HepG2 (cell line): ENCODE data around the gene NT5C1A. TPM values are rescaled to one million over a fixed set of nuclear protein-coding genes. Genes with fewer than 3 reads are reported as not detected.

Experiments used
- ARID5B ChIP-seq: IDR thresholded peaks from 2 replicates; pipeline ENCODE4 v1.4.0; 2020; ENCODE audit warnings: mild to moderate bottlenecking, missing genetic modification reagents
- FOXP4 ChIP-seq: sonication (generic); formaldehyde crosslinking; IDR thresholded peaks from 2 replicates; pipeline ENCODE4 v1.4.0; 2020; ENCODE audit warnings: missing genetic modification reagents
- HOXA7 ChIP-seq: sonication (generic); formaldehyde crosslinking; IDR thresholded peaks from 2 replicates; pipeline ENCODE4 v1.8.1; 2022; ENCODE audit warnings: mild to moderate bottlenecking, missing genetic modification reagents, moderate library complexity
- KDM5A ChIP-seq: fragments of 200-600 bp; sonication (generic); IDR thresholded peaks from 2 replicates; pipeline ENCODE4 v1.7.0; 2018; ENCODE audit warnings: antibody characterized with exemption, mild to moderate bottlenecking, low read length, borderline replicate concordance
- ZMYM2 ChIP-seq: sonication (generic); formaldehyde crosslinking; IDR thresholded peaks from 2 replicates; pipeline ENCODE4 v1.8.0; 2022; ENCODE audit warnings: mild to moderate bottlenecking, missing genetic modification reagents
- ZNF256 ChIP-seq: sonication (generic); formaldehyde crosslinking; conservative IDR thresholded peaks from 2 replicates; pipeline ENCODE4 v1.4.0; 2020; ENCODE audit warnings: missing genetic modification reagents
- ZNF550 ChIP-seq: sonication (generic); formaldehyde crosslinking; IDR thresholded peaks from 2 replicates; pipeline ENCODE4 v1.4.0; 2020; ENCODE audit warnings: mild to moderate bottlenecking, missing genetic modification reagents, borderline replicate concordance
- ZNF709 ChIP-seq: sonication (generic); formaldehyde crosslinking; IDR thresholded peaks from 2 replicates; pipeline ENCODE4 v1.5.0; 2020; ENCODE audit warnings: mild to moderate bottlenecking, missing genetic modification reagents
- ZNF780A ChIP-seq: sonication (generic); formaldehyde crosslinking; IDR thresholded peaks from 2 replicates; pipeline ENCODE4 v1.8.0; 2022; ENCODE audit warnings: mild to moderate bottlenecking, missing genetic modification reagents, moderate library complexity
- ZNF83 ChIP-seq: sonication (generic); formaldehyde crosslinking; IDR thresholded peaks from 2 replicates; pipeline ENCODE4 v1.4.0; 2020; ENCODE audit warnings: missing genetic modification reagents, mild to moderate bottlenecking, borderline replicate concordance
- polyA plus RNA-seq, 8 experiments: library from polyadenylated mRNA; depleted of rRNA in 3 of 8; stranded (reverse) in 7 of 8; unstranded in 1 of 8; fragments of >200 nt; fragmentation: Illumina TruSeq in 4 of 8; extraction: Trizol in 4 of 8; gene quantifications; 2 replicates each; pipeline versions ENCODE4 v1.2.1 to v1.2.3, GENCODE V29; 2011 to 2016; ENCODE audit warnings: low read depth in 4 of 8, missing spikeins in 1 of 8, mixed read lengths in 1 of 8; ENCODE audit not compliant: insufficient read depth in 1 of 8
- total RNA-seq, 5 experiments: library from RNA; depleted of rRNA; stranded (reverse); fragments of >200 nt; fragmentation: Illumina TruSeq; extraction: Trizol; gene quantifications; 2 replicates each; pipeline ENCODE4 v1.2.3, GENCODE V29; 2016; ENCODE audit warnings: low read depth in 1 of 5

NT5C1A gene
- total and polyA plus RNA-seq, 2 of the 13 experiments (the other 11 are each of a cell fraction or from before 2014, with no cell fraction given) = not detected

DNA sequence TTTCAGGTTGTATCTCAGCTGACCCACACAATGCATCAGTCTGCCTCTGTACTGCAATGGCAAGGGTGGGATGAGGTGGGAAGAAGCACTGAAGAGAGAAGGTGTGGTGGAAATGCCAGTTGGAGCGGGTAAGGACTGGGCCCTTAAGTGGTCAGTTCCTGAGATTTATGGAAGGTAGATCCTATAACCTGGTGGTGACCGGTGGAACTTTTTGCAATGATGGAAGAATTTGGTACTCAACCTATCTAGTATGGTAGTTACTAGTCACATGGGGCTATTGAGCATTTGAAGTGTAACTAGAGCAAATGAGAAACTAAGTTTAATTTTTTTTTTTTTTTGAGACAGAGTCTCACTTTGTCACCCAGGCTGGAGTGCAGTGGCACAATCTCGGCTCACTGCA lies 27.5 kb upstream of the NT5C1A start (continued):
- TF ChIP-seq HOXA7 (no peak), ZMYM2 (CRISPR knock-in tag) (no peak), ZNF83 (CRISPR knock-in tag) (no peak), KDM5A (no peak), ZNF550 (CRISPR knock-in tag) (no peak), FOXP4 (no peak), ZNF709 (CRISPR knock-in tag) (no peak), ZNF256 (CRISPR knock-in tag) (no peak), ZNF780A (no peak), ARID5B (CRISPR knock-in tag) (no peak)
- TF ChIP-seq, all 625 proteins: peak for 0
